ENCODE results near the gene SSNA1.

DNA sequence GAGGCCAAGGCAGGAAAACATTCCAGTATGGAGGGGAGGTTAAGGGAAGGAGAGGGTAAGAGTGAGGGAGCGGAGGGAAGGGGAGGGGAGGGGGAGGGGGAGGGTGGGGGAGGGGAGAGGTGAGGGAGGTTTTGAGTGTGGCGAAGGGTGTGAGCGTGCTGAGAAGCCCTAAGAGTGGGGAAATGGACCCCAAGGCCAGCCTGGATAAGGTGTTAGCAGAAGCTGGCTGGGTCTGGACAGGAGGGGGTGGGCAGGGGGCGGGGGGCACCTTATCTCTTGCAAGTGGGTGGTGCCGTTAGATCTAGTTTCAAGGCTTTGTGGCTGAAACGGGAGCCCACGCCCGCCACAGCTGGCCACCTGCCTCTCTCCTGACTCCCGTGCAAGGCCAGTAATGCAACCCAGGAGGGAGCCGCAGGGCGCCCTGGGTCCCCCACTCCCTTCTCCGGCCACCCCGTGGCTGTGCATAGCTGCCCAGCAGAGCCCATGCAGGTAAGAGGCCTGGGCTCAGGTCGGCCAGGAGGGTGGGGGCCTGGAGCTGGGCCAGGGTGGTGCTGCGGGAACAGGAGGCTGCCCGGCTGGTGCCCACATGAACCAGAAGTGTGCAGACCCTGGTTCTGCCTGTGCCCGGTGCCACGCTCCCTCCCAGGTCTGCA, 39.5 kb downstream of the SSNA1 start:
- TF ChIP-seq POLR2A (IDR thresholded peaks at IDR 0.05), result no peak
- TF ChIP-seq, protein P1, sequence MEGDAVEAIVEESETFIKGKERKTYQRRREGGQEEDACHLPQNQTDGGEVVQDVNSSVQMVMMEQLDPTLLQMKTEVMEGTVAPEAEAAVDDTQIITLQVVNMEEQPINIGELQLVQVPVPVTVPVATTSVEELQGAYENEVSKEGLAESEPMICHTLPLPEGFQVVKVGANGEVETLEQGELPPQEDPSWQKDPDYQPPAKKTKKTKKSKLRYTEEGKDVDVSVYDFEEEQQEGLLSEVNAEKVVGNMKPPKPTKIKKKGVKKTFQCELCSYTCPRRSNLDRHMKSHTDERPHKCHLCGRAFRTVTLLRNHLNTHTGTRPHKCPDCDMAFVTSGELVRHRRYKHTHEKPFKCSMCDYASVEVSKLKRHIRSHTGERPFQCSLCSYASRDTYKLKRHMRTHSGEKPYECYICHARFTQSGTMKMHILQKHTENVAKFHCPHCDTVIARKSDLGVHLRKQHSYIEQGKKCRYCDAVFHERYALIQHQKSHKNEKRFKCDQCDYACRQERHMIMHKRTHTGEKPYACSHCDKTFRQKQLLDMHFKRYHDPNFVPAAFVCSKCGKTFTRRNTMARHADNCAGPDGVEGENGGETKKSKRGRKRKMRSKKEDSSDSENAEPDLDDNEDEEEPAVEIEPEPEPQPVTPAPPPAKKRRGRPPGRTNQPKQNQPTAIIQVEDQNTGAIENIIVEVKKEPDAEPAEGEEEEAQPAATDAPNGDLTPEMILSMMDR (IDR thresholded peaks at IDR 0.05), result no peak
- no peak for TF ChIP-seq POLR2AphosphoS5 (IDR thresholded peaks at IDR 0.05)

All from breast epithelium (tissue), 3 donors.